Vagina (tissue), 2 donors: ENCODE results near the gene EMID1. TPM values are rescaled to one million over a fixed set of nuclear protein-coding genes. Genes with fewer than 3 reads are reported as not detected.
A peak's percentile ranks its signal among the peaks of the same experiment; 100 is the strongest.

ENCODE experiments used
- DNase-seq, 2 donors: peaks; one replicate each; pipeline ENCODE4 v3.0.0-alpha.2; 2017; ENCODE audit errors: extremely low spot score in 2 of 2
- H3K27ac ChIP-seq: fragments of 200-600 bp; sonication (generic); one replicate; pipeline ENCODE4 v1.5.1; 2019
- H3K27me3 ChIP-seq: fragments of 200-600 bp; sonication (generic); one replicate; pipeline ENCODE4 v1.5.1; 2019
- H3K36me3 ChIP-seq, 2 donors: fragments of 200-600 bp; sonication (generic); one replicate each; pipeline ENCODE4 v1.5.1; 2017 to 2019
- H3K4me1 ChIP-seq: fragments of 200-600 bp; sonication (generic); one replicate; pipeline ENCODE4 v1.5.1; 2019
- H3K4me3 ChIP-seq, 2 donors: fragments of 200-600 bp; sonication (generic); 1 replicate in 1 of 2; 2 replicates in 1 of 2; pipeline ENCODE4 v1.5.1; 2016 to 2019
- H3K9me3 ChIP-seq: fragments of 200-600 bp; sonication (generic); one replicate; pipeline ENCODE4 v1.5.1; 2019
- POLR2A ChIP-seq, 2 donors: fragments of 450-650 bp; IDR thresholded peaks; one replicate each; pipeline ENCODE4 v1.6.1; 2017; ENCODE audit warnings: antibody characterized with exemption in 2 of 2, mild to moderate bottlenecking in 2 of 2, moderate library complexity in 2 of 2
- POLR2AphosphoS5 ChIP-seq, 2 donors: sonication (generic); formaldehyde crosslinking; IDR thresholded peaks; one replicate each; pipeline ENCODE4 v1.9.0; 2017; ENCODE audit warnings: antibody characterized with exemption in 2 of 2, mild to moderate bottlenecking in 2 of 2, low read depth in 1 of 2; ENCODE audit not compliant: insufficient read depth in 1 of 2
- intact Hi-C: fragments of 100-400 bp; cut with DNase I; formaldehyde crosslinking; loops from one replicate; pipeline ENCODE4 v1.15.1; 2023
- total RNA-seq: library from RNA; depleted of rRNA; stranded (reverse); fragments of >200 nt; gene quantifications from one replicate; pipeline ENCODE4 v1.2.3, GENCODE V29; 2016
- TF ChIP-seq, protein P1 (sequence below), 3 experiments: fragments of 450-650 bp in 2 of 3; fragments of 200-600 bp in 1 of 3; sonication (generic) in 1 of 3; IDR thresholded peaks; one replicate each; pipeline ENCODE4 v1.5.1; 2017 to 2019; ENCODE audit warnings: antibody characterized with exemption in 3 of 3, mild to moderate bottlenecking in 2 of 3, moderate library complexity in 2 of 3

EMID1 gene
- total RNA-seq, 1 donor from 2014 or later = 2.5 TPM

DNA sequence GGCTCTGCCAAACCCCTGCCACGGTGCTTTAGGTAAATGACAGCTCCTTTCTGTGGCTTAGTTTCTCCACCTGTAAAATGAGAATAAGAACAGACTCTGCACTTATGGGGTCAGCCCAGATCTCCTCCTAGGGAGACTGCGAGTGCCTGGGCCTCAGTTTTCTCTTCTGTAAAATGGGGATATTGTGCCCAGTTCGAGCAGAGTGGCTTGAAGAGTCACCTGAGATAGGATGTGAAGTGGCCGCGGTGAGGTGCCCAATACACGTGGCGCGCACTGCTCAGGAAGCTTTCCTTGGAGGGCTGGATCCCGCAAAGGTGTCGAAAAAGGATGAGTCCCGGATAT is 473 bp upstream of the EMID1 start:
- H3K9me3 ChIP-seq = no peaks in the 10 kb centered on the region
- TF ChIP-seq POLR2AphosphoS5 (IDR thresholded peaks at IDR 0.05; ENCODE audit: insufficient read depth in 1 of 2, low read depth in 1 of 2) = no peak
- TF ChIP-seq POLR2A (IDR thresholded peaks at IDR 0.05) = no peak
- TF ChIP-seq, protein P1, sequence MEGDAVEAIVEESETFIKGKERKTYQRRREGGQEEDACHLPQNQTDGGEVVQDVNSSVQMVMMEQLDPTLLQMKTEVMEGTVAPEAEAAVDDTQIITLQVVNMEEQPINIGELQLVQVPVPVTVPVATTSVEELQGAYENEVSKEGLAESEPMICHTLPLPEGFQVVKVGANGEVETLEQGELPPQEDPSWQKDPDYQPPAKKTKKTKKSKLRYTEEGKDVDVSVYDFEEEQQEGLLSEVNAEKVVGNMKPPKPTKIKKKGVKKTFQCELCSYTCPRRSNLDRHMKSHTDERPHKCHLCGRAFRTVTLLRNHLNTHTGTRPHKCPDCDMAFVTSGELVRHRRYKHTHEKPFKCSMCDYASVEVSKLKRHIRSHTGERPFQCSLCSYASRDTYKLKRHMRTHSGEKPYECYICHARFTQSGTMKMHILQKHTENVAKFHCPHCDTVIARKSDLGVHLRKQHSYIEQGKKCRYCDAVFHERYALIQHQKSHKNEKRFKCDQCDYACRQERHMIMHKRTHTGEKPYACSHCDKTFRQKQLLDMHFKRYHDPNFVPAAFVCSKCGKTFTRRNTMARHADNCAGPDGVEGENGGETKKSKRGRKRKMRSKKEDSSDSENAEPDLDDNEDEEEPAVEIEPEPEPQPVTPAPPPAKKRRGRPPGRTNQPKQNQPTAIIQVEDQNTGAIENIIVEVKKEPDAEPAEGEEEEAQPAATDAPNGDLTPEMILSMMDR (IDR thresholded peaks at IDR 0.05) = no peak
- peak overlapping the region; percentile 53 to 64 for H3K4me3 ChIP-seq
- no peaks in the 10 kb centered on the region for H3K27me3 ChIP-seq
- no peaks in the 10 kb centered on the region for H3K36me3 ChIP-seq
- peaks cover 14% of the 10 kb centered on the region for H3K4me1 ChIP-seq
- DNase-seq = no peak
- H3K27ac ChIP-seq = no peak overlapping the region
- intact Hi-C loops = loop anchor here (2.0 kb wide), 1 partner anchor 42 kb away; no protein-coding TSS in a partner anchor

DNA sequence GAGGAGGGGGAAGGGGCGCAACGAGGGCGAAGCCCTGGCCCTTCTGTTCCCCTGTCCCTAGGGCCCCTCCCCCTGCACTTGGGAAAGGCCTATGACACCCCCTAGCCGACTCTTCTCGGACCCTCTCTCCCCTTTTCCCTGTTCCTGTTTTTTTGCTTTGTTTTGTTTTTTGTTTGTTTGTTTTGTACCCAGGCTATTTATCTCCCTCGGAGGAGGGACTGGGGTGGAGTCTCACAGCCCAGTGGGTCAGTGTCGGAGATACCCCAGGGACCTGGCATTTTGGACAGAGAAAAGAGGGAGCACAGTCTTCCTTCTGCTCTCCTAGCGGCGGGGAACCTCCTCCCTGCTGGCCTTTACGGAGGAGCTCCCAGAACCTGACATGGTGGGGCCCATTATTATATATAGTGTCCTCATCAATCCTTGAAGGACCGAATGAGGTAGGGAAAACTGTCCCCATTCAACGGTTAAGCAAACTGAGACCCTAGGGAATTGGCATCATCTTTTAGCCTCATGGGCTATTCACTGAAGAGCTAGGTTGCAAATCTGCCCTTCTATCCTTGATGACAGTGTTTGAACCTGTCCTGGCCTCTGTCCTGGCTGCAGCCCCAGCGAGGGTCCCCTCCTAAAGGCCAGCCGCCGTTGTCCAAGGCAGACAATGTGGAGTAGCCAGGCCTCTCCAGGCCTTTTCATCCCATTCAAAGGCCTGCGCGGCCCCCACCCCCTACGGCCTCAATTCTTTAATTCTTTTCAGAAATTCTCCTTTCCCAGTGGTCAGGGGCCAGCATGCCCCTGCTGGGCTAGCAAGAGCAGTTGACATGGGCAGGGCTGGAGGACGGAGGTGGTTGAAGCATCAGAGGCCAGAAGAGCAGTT is 911 bp downstream of the EMID1 start:
- Histone ChIP-seq H3K4me3 (peak overlapping the region; percentile 53 to 64), H3K27me3 (no peaks in the 10 kb centered on the region), H3K36me3 (no peaks in the 10 kb centered on the region), H3K27ac (peak overlapping the region; percentile 45), H3K4me1 (peaks cover 14% of the 10 kb centered on the region), H3K9me3 (no peaks in the 10 kb centered on the region)
- DNase-seq = no peak
- no peak for TF ChIP-seq POLR2AphosphoS5 (IDR thresholded peaks at IDR 0.05; ENCODE audit: insufficient read depth in 1 of 2, low read depth in 1 of 2)
- no peak for TF ChIP-seq POLR2A (IDR thresholded peaks at IDR 0.05)
- TF ChIP-seq, protein P1 (IDR thresholded peaks at IDR 0.05) = no peak
- intact Hi-C loops = no loop called here

DNA sequence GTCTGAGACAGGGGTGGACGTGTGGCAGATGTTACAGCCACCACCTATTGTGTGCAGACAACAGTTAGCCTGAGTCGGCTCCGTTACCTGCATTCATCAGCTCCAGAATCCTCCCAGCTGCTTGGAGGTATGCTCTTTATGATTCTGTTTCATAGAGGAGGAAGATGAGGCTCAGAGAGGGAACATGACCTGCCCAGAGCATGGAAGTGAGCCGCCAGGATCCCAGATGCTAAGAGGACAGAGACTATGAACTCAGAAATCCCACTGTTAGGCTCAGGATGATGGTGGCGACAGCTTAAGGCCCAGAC is 1.5 kb downstream of the EMID1 start:
- TF ChIP-seq POLR2AphosphoS5 (IDR thresholded peaks at IDR 0.05; ENCODE audit: insufficient read depth in 1 of 2, low read depth in 1 of 2) (no peak), POLR2A (IDR thresholded peaks at IDR 0.05) (no peak)
- TF ChIP-seq, protein P1 (IDR thresholded peaks at IDR 0.05) = no peak
- Histone ChIP-seq H3K4me1 (peaks cover 14% of the 10 kb centered on the region), H3K9me3 (no peaks in the 10 kb centered on the region), H3K4me3 (no peak overlapping the region), H3K27ac (no peak overlapping the region), H3K27me3 (no peaks in the 10 kb centered on the region), H3K36me3 (no peaks in the 10 kb centered on the region)
- DNase-seq = no peak
- intact Hi-C loops = no loop called here

- intact Hi-C loops = no loop called here
- Histone ChIP-seq H3K36me3 (no peaks in the 10 kb centered on the region), H3K4me1 (peaks cover 14% of the 10 kb centered on the region), H3K27me3 (no peaks in the 10 kb centered on the region), H3K4me3 (no peak overlapping the region), H3K9me3 (no peaks in the 10 kb centered on the region), H3K27ac (no peak overlapping the region)
- no peak for DNase-seq
- TF ChIP-seq, protein P1 (IDR thresholded peaks at IDR 0.05) = no peak
- TF ChIP-seq POLR2AphosphoS5 (IDR thresholded peaks at IDR 0.05; ENCODE audit: insufficient read depth in 1 of 2, low read depth in 1 of 2) = no peak
These were observed 2.1 kb downstream of the EMID1 start for GRCh38 chr22:29207562-29208501.
